SK-N-SH treated with all-trans-retinoic acid at 6 μM for 48 hours (cell line): ENCODE results near the gene ZBTB4.

Experiments used
- ATAC-seq: fragments of 200-7000 bp; cut with Tn5 transposase; 3 replicates; pipeline ENCODE4 v1.9.1; 2020; ENCODE audit warnings: mild to moderate bottlenecking, moderate library complexity
- ARNTL ChIP-seq: fragments of 450-650 bp; formaldehyde crosslinking; IDR thresholded peaks from 2 replicates; pipeline ENCODE4 v1.5.0; 2020; ENCODE audit warnings: low read depth, mild to moderate bottlenecking, moderate library complexity, borderline replicate concordance
- CREB5 ChIP-seq: fragments of 250-450 bp; sonication (Bioruptor Pico); IDR thresholded peaks from 2 replicates; pipeline ENCODE4 v1.5.1; 2020; ENCODE audit warnings: low read depth, mild to moderate bottlenecking, moderate library complexity
- CSRNP3 ChIP-seq: fragments of 250-450 bp; sonication (Bioruptor Pico); IDR thresholded peaks from 2 replicates; pipeline ENCODE4 v1.5.1; 2021; ENCODE audit warnings: mild to moderate bottlenecking, moderate library complexity
- ISL1 ChIP-seq: fragments of 250-450 bp; sonication (Bioruptor Pico); IDR thresholded peaks from 2 replicates; pipeline ENCODE4 v2.1.2; 2022; ENCODE audit warnings: mild to moderate bottlenecking, moderate library complexity
- PATZ1 ChIP-seq: fragments of 250-450 bp; sonication (Bioruptor Pico); IDR thresholded peaks from 2 replicates; pipeline ENCODE4 v1.8.0; 2020; ENCODE audit warnings: mild to moderate bottlenecking, moderate library complexity, borderline replicate concordance
- POU6F1 ChIP-seq: fragments of 250-450 bp; sonication (Bioruptor Pico); IDR thresholded peaks from 2 replicates; pipeline ENCODE4 v1.8.0; 2021; ENCODE audit warnings: low read depth, mild to moderate bottlenecking, moderate library complexity, borderline replicate concordance
- PPARA ChIP-seq: fragments of 250-450 bp; sonication (Bioruptor Pico); IDR thresholded peaks from 2 replicates; pipeline ENCODE4 v1.5.0; 2020; ENCODE audit warnings: mild to moderate bottlenecking, borderline replicate concordance
- RARB ChIP-seq: fragments of 250-450 bp; sonication (Bioruptor Pico); IDR thresholded peaks from 2 replicates; pipeline ENCODE4 v1.8.0; 2021; ENCODE audit warnings: mild to moderate bottlenecking, moderate library complexity
- SNAI2 ChIP-seq: fragments of 250-450 bp; sonication (Bioruptor Pico); IDR thresholded peaks from 2 replicates; pipeline ENCODE4 v1.5.0; 2020; ENCODE audit warnings: mild to moderate bottlenecking, moderate library complexity
- TCF4 ChIP-seq: fragments of 250-450 bp; sonication (Bioruptor Pico); IDR thresholded peaks from 2 replicates; pipeline ENCODE4 v1.8.0; 2021; ENCODE audit warnings: mild to moderate bottlenecking, moderate library complexity, borderline replicate concordance
- TSHZ2 ChIP-seq: fragments of 250-450 bp; sonication (Bioruptor Pico); IDR thresholded peaks from 2 replicates; pipeline ENCODE4 v1.5.0; 2020; ENCODE audit warnings: mild to moderate bottlenecking, moderate library complexity
- ZC3H10 ChIP-seq: fragments of 250-450 bp; sonication (Bioruptor Pico); IDR thresholded peaks from 2 replicates; pipeline ENCODE4 v1.5.1; 2021; ENCODE audit warnings: mild to moderate bottlenecking, moderate library complexity
- ZFP3 ChIP-seq: fragments of 250-450 bp; sonication (Bioruptor Pico); IDR thresholded peaks from 2 replicates; pipeline ENCODE4 v1.5.0; 2020; ENCODE audit warnings: mild to moderate bottlenecking, moderate library complexity
- ZFP30 ChIP-seq: fragments of 450-650 bp; formaldehyde crosslinking; IDR thresholded peaks from 2 replicates; pipeline ENCODE4 v1.5.0; 2022; ENCODE audit warnings: mild to moderate bottlenecking, moderate library complexity
- ZNF565 ChIP-seq: fragments of 450-650 bp; formaldehyde crosslinking; conservative IDR thresholded peaks from 2 replicates; pipeline ENCODE4 v1.5.0; 2020; ENCODE audit warnings: low read depth, mild to moderate bottlenecking, moderate library complexity
- ZNF70 ChIP-seq: fragments of 450-650 bp; formaldehyde crosslinking; IDR thresholded peaks from 2 replicates; pipeline ENCODE4 v1.5.0; 2020; ENCODE audit warnings: mild to moderate bottlenecking, moderate library complexity

ZBTB4 gene

GRCh38 chr17:7479213-7480088 lies at the start of gene ZBTB4:
ZBTB4 (minus strand) TSS chr17:7479631; CDS start chr17:7466801, 12,830 bp downstream.
- peak; percentile 6; the same call in 2 of the 3 replicates for ATAC-seq
- TF ChIP-seq PATZ1 (CRISPR knock-in tag) (0 out of 2 replicates have a peak, but pooled peaks have one; percentile 3), TCF4 (CRISPR knock-in tag) (no peak)
- TF ChIP-seq, all 23 proteins: peak for 1

- ATAC-seq, result no peak
- TF ChIP-seq ZFP30 (CRISPR knock-in tag) (no peak), ARNTL (no peak), ZNF70 (CRISPR knock-in tag) (no peak), SNAI2 (CRISPR knock-in tag) (no peak), TCF4 (CRISPR knock-in tag) (no peak), TSHZ2 (CRISPR knock-in tag) (no peak), CREB5 (CRISPR knock-in tag) (no peak)
- TF ChIP-seq, all 23 proteins: peak for 0
These were observed 49.4 kb upstream of the ZBTB4 start for GRCh38 chr17:7528842-7529241.

GRCh38 chr17:7523033-7523432 lies 43.6 kb upstream of the ZBTB4 start:
- TF ChIP-seq PPARA (CRISPR knock-in tag) (no peak), POU6F1 (CRISPR knock-in tag) (no peak), ZFP3 (CRISPR knock-in tag) (no peak), CREB5 (CRISPR knock-in tag) (no peak), CSRNP3 (CRISPR knock-in tag) (no peak), PATZ1 (CRISPR knock-in tag) (no peak), ZNF565 (CRISPR knock-in tag) (no peak), RARB (CRISPR knock-in tag) (no peak), ARNTL (no peak), ISL1 (CRISPR knock-in tag) (no peak), ZC3H10 (CRISPR knock-in tag) (no peak)
- no peak; the same call in 1 of the 3 replicates for ATAC-seq
